GM18861 (cell line): ENCODE measurements around the gene CLSTN3.
"Not testable (repeated sequence)": the region's sequence is repeated elsewhere in the genome, so short reads cannot be mapped to it uniquely, and the experiment has no call there.

Experiments
- ATAC-seq: cut with Tn5 transposase; IDR thresholded peaks from one replicate; pipeline ENCODE4 v1.9.1; 2021; ENCODE audit not compliant: unreplicated experiment

Gene CLSTN3

DNA sequence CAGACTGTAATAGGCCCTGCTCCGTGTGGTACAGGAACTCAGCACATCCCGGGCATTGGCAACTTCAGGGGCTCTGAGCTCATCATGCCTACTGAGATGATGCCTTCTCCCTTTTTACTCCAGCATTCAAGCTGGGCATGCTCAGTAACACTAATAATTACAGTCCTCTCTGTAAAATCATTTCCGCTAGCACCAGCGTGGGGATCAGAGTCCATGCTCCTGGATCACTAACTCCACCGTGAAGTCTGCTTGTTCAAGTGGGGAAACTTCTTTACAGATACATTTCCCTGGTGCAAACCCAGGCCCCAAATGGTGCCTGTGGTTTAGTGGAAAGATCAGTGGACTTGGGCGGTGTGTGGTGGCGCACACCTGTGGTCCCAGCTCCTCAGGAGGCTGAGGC lies 16.7 kb downstream of the CLSTN3 start:
- ATAC-seq, result no peak

DNA sequence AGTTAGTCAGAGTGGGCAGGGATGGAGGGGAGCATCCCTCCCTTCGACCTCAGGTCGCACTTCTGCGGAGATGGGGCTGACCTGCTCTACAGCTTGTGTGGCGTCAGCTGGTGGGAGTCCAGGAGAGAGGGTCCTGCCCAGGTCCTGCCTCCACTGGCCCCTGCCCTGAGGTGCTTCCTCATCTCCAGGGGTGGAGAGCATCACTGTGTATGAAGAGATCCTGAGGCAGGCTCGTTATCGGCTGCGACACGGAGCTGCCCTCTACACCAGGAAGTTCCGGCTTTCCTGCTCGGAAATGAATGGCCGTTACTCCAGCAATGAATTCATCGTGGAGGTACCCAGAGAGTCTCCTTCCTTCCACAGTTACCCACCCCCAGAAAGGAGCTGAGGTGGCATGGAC lies 20.2 kb downstream of the CLSTN3 start:
- no peak for ATAC-seq

DNA sequence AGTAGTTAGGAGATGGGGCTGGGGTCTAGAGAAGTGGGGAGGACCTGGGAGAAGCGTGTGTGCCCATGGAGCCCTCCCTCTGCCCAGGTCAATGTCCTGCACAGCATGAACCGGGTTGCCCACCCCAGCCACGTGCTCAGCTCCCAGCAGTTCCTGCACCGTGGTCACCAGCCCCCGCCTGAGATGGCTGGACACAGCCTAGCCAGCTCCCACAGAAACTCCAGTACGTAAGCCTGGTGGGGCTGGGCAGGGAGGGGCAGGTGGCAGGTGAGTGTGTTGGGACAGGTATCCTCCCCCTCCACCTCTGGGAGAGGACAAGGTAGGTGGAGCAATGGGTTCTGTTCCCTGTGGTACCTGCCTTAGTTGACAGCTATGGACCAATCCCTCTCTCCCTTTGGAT lies 20.7 kb downstream of the CLSTN3 start:
- no peak for ATAC-seq

DNA sequence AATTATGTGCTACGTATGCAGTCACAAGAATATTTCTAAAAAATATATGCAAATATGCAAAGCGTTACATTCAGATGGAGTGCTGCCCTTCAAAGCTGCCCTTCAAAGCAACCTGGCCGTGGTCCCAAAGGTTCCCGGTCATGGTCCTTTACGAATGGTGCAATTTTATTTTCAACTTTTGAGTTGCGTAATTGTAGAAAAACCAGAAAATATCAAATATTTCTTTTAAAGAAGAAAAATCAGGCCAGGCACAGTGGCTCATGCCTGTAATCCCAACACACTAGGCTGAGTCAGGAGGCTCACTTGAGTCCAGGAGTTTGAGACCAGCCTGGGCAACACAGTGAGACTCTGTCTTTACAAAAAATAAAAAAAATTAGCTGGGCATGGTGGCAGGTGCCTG lies 21.4 kb downstream of the CLSTN3 start:
- ATAC-seq, result no peak

DNA sequence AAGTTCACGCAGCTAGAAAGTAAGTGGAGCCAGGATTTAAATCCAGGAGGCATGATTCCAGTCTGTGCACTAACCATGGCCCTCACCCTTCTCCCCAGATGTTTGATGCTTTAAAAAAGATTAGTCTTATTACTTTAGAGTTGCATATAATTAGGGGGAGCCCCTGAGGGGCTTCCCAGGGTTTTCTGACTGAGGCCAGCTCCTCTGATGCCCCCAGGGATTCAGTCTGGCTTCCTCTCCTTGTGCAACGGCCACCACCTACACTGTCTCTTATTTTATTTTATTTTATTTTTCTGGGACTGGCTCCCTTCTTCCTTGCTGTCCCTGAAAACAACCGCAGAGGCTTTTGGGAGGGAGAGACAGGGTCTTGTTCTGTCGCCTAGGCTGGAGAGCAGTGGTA lies 22.6 kb downstream of the CLSTN3 start:
- no peak for ATAC-seq

DNA sequence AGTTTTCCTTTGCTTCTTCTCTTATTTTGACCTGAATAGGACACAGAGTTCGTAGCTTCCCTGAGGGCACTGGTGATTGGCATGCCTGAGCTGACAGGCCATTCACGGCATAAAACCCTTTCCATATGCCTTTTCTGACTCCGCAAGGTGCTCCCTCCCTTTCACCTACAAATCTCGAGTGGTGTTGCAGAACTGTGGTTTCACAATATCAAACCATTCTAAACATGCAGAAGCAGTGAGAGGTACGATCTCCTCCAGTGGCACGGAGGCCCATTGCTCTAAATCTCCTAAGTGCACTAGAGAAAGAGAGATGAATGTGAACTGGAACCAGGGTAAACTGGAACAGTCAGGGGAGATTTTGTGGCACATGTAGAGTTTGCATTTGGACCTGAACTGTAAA lies 23.9 kb downstream of the CLSTN3 start:
- no peak for ATAC-seq

DNA sequence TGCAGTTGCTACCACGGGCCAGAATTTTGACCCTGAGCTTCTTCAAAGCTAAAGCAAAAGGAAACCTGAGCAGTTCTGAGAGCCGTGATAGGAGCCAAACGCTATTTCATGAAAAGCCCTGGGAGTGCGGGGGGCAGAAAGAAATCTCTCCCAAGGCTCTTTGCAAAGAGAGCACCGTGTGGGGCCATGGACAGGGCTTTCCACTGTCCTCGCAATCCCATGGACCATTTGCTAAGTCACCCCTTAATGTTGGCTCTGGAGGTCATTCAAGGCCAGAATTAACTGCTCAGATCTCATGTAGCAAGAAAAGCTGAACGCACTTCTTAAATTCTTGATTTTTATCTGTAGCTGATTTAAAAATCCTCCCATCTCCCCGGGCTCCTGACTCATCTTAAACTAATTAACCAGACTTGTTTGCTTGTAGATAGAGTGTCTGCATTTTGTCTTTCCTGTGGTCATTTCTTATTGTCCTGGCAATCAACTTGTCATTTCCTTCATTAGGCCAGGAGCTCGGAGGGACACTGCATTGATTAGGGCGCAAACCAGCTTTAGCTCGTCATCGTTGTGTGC lies 24.8 kb downstream of the CLSTN3 start:
- ATAC-seq, result no peak

DNA sequence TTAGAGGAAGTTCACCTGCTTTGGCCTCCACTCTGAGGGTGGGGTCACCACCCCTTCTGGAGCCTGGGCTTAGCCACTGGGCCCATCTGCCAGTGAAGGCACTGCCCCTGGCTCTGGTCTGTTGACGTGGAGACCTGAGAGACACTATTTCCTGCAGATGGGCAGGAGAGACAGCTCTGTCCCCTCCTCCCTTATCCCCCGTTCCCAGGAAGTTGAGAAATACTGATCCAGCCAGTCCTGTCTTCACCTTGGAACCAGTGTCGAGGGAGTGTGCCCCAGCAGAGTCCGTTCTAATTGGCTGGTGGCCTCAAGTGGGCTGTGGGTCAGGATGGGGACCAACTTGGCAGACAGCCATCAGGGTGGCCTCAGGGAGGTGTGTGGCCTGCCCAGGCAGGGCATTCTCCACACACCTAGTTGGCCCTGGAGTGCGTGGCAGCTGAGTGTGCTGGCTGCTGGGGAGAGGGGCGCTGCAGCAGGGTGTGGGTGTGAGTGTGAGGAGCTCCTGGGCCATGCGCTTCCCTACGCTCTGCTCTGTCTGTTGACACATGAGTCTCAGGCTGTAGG lies 25.4 kb downstream of the CLSTN3 start:
- ATAC-seq, result no peak

DNA sequence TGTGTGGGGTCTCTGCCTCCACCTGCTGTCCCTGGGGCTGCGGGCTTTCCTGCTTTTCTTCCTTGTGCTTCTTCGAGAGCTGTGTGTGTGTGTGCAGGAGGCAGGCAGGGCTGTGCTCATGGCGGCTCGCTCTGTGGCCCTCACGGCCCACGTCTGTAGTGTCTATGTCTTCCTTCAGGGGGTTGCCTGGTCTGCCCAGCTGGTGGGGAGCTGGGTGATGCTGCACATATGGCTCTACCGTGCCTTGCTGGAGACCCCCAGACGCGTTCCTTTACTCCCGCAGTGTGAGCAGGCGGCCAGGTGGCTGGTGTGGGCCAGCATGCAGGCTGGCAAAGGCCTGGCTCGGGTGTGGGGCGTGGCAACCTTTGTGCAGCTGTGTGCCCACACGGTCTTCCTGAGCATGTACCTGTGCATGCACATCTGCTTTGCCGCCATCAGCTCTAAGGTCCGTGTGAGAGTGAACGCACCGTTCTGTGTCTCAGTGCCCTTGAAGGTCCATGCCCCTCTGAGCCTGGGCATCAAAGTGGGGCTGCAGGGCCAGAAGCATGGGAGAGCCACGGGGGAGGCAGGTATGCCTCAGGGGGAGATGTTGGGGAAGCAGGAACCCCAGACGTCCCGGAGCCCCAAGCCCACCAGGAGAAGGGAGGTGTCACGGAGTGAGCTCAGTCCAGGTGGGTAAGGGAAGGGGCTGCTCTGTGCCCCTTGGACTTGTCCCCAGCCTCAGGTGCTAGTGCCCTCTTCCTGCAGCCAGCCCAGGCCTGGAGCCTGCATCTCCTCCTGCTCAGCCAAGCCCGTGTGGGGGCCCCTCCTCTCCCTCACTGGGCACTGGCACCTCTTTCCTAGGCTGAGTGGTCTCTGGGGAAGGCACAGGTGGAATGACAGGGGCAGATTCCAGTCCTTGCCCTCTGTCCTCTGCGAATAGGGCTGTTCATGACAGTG lies 26.4 kb downstream of the CLSTN3 start:
- no peak for ATAC-seq

DNA sequence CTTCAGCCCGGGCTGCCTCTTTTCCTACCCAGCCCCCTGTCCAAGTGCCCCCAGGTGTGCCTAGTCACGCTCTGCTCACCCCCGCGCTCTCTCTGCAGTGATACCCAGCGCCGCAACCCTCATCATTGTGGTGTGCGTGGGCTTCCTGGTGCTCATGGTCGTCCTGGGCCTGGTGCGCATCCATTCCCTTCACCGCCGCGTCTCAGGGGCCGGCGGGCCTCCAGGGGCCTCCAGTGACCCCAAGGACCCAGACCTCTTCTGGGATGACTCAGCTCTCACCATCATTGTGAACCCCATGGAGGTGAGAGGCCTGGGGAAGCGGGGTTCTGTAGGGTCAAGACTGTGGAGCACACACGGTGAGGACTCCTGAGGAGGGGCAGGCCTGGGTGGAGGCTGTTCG lies 27.2 kb downstream of the CLSTN3 start:
- ATAC-seq, result no peak

DNA sequence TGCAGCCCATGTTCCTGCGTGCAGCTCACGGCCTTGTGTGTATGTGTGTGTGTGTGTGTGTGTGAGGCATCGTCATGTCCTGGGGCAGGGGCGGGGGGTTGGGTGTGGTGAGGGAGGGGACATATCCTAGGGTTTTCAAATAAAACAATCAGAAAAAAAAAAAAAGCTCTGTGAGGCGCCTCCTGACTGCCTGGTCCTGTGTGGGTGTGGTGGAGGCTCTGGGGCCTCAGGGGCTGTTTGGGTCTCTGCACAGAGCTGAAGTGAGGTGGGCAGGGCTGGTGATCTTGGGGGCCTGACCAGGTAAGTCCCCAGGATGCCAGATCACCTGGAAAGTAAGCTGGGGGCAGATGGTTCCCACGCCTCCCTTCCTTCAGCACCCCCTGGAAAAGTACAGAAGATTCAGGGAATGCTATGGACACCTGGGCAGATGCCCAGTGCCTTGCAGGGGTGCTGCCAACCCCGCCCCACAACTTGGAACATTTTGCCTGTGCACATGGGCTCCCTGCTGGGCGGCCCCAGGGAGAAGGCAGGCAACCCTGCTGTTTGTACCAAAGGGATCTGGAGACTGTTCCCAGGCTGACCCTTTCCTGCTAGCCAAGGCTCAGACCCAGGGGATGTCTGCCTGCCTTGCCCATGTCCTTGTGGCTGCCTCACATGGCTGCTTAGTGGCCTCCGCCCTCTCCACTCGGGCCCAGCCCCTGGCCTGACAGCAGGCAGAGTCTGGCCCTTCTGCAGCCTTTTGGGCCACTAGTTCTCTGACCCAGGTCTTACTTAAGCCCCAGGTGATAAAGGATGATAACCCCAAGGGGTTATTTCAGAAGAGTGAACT lies 28.8 kb downstream of the CLSTN3 start:
- no peak for ATAC-seq

DNA sequence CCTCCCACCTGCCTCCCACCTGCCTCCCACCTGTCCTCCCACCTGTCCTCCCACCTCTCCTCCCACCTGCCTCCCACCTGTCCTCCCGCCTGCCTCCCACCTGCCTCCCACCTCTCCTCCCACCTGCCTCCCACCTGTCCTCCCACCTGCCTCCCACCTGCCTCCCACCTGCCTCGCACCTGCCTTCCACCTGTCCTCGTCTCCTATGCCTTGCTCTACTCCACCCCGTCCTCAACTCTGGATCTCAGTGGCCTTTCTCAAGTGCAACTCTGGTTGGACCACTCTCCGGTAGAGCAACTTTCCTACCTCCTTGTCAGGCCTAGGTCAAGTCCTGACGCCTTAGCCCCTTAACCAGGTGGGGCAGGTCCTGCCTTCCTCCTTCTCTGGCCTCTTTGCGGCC lies 30.0 kb downstream of the CLSTN3 start:
- no peak for ATAC-seq

DNA sequence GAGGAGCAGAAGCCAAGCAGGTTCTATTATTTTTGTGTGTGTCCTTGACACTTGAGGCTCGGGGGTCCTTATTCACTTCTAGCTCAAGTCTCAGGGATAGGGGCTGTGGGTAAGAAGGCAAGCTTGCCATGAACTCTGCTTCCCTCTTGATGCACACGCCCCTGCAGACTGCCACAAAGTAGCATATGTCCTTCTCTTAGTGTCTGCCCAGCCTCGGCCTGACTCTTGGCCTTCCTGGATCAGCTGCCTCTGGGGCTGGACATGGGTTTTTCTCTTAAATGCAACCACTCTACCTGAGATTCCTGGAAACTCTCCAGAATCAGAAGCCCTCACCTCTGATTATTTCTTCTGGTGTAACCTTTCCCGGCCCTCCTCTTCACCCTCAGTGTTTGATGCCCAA lies 31.2 kb downstream of the CLSTN3 start:
- no peak for ATAC-seq

DNA sequence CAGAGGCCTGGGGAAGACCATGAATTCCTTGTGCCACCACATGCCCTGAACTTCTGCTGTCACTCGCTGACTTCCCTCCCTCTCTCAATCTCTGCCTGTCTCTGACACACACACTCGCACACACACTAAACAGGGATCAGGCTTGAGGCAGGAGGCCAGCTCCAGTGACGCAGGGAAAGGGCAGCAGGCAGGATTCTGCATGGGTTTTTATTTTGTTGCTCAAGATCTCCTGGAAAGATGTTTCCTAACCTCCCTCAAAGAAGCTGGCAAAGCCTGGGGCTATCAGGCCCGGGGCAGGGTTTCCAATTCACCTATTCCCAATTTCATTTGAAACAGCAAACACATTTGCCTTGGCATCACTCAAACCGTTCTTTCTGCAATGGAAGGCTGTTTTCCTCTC lies 31.6 kb downstream of the CLSTN3 start:
- no peak for ATAC-seq

DNA sequence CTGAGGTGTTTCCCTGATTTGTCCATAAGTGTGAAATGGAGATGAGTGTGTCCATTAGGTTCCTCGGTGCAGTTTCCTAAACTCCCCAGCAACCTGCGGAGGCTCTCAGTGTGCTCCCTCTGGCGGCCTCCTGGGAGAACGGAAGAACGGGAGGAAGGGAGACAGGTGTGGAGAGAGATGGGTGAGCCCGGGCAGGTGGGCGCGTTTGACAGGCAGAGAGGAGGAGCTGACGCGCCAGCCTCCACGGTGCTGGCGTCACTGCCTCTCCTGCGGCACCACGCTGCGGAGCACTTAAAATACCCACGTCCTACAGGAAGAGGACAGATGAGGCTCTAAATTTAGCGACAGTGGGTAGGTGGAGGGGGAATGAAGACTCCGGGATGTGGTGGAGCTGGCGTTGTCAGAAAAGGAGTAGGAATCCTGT lies 32.5 kb downstream of the CLSTN3 start:
- ATAC-seq, result no peak

DNA sequence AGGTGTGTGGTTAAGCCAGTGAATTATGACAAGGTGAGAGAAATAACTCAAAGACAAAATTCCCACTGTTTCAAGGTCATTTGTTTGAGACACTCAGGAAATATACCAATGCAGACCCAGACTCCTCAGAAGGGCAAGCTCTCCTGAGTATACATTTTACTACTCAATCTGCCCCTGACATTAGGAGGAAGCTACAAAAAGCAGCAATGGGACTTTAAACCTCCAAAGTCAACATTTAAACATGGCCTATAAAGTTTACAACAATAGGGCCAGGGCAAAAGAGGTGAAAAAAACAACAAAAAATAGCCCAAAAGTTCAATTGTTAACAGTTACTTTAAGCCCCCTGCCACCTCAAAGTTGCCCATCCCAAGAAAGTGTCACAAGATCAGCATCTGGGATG lies 39.8 kb downstream of the CLSTN3 start:
- ATAC-seq, result no peak

DNA sequence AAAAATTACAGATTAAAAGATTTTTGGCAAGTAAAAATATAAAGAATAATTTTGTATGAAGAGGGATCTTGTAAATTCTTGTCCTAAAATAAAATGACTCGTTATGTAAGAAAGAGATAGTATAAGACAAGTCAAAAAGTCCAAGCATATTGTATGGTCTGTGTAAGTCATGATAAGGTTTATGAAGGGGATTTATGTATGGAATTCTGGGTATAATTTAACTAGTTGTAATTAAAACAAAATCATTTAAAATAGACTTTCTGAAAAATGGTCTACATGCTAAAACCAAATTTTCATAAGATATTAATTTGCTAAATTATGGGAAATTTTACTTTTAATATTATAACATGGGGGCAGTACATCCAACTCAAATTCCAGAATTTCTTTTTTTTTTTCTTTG lies 41.7 kb downstream of the CLSTN3 start:
- ATAC-seq, result no peak

DNA sequence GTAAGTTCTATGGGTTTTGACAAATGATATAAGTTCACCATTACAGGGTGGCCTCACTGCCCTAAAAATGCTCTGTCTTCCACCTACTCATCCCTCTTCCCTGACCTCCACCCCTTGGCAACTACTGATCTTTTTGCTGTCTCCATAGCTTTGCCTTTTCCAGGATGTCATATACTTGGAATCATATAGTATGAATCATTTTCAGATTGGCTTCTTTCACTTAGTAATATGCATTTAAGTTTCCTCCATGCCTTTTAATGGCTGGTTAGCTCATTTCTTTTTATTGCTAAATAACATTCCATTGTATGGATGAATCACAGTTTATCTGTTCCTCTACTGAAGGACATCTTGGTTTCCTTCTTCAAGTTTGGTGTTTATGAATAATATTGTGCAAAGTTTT lies 45.3 kb downstream of the CLSTN3 start:
- no peak for ATAC-seq

DNA sequence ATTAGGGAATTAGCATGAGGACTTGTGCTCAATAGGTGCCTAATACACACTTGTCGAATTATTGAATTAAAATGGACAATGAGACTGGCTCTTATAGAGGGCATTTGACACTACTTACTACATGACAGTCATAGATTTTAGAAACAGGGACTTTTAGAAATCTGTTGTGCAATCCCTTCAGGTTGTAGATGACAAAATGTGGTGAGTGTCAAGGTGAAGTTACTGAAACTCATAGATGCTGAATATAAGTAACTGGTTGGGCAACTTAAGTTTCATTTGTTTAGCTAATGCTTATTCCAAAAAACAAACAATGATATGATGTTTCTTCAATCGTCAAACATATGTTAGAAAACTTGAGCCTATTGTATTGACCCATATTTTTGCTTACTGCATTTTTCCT lies 46.4 kb downstream of the CLSTN3 start:
- ATAC-seq, result no peak

DNA sequence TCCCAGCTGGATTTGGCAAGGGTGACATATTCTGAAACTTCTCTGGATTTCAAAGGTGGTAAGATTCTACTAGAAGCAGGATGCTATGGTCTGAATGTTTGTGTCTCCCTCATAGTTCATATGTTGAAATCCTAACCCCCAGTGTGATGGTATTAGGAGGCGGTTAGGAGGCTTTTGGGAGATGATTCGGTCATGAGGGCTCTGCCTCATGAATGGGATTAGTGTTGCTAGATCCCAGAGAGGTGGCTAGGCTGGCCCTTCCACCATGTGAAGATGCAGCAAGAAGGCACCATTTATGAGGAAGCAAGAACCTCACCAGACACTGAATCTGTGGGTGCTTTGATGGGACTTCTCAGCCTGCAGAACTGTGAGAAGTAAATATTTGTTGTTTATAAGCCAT lies 48.3 kb downstream of the CLSTN3 start:
- no peak for ATAC-seq

DNA sequence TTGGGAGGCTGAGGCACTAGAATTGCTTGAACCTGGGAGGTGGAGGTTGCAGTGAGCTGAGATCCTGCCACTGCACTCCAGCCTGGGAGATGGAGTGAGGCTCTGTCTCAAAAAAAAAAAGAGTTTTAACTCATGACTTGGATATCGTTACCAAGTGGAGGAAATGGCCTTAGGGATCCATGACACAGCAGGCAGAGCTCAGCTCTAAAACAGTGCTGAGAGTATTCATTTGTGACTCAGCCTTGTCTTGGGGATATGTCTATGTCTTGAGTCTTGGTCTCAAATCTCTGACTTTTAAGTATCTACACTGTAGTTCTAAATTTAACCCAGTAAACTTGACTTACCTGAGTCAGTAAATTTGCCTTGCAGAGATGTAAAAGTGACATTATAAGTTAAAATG lies 50.5 kb downstream of the CLSTN3 start:
- ATAC-seq, result no peak

DNA sequence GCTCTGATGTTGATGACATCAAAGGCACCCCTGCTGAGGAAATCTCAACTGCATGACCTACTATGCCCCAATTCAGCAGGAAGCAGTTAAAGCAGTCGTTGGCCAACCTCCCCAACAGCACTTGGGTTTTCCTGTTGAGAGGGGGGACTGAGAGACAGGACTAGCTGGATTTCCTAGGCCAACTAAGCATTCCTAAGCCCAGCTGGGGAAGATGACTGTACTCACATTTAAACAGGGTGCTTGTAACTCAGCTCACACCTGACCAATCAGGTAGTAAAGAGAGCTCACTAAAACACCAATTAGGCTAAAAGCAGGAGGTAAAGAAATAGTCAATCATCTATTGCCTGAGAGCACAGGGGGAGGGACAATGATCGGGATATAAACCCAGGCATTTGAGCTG lies 55.9 kb downstream of the CLSTN3 start:
- ATAC-seq, result not testable (repeated sequence)
